Measurements from ENCODE around the gene LRRC3.

DNA sequence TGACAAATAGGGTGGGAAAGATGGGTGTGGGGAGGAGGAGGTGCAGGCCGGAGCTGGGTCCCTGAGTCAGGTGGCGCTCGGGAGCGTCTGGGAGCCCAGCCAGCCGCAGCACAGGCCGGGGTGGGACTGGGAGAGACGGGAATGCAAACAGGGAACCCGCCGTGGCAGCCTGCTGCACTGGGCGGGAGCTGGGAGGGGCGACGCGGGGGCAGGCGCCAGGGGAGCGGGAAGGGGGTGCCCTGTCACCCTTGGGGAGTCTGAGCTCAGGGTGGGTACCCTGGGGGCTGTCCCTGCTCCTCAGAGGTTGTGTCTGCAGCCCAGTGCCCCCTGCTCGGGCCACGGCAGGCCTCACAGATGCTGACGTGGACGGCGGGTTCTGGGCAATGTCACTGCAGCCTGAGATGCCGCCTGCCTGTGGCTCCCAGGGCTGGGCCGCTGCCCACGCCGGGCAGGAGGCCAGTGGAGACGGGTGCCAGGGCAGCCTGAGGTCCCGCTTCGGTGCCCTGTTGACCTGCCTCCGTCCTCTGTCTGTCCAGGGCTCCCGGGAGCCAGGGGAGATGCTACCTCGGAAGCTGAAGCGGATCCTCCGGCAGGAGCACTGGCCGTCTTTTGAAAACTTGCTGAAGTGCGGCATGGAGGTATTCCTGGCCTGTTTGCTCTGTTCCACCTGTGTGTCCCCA lies 16.6 kb upstream of the LRRC3 start:
- no peak for TF ChIP-seq EZH2 (IDR thresholded peaks at IDR 0.05; ENCODE audit: borderline replicate concordance, low read depth, low read length, severe bottlenecking)
- TF ChIP-seq, protein P1, sequence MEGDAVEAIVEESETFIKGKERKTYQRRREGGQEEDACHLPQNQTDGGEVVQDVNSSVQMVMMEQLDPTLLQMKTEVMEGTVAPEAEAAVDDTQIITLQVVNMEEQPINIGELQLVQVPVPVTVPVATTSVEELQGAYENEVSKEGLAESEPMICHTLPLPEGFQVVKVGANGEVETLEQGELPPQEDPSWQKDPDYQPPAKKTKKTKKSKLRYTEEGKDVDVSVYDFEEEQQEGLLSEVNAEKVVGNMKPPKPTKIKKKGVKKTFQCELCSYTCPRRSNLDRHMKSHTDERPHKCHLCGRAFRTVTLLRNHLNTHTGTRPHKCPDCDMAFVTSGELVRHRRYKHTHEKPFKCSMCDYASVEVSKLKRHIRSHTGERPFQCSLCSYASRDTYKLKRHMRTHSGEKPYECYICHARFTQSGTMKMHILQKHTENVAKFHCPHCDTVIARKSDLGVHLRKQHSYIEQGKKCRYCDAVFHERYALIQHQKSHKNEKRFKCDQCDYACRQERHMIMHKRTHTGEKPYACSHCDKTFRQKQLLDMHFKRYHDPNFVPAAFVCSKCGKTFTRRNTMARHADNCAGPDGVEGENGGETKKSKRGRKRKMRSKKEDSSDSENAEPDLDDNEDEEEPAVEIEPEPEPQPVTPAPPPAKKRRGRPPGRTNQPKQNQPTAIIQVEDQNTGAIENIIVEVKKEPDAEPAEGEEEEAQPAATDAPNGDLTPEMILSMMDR (IDR thresholded peaks at IDR 0.05; ENCODE audit: extremely low read depth in 1 of 2, insufficient read depth in 1 of 2, low read depth in 1 of 2, low read length in 2 of 2) = no peak
- TF ChIP-seq POLR2A (IDR thresholded peaks at IDR 0.05; ENCODE audit: low read depth, low read length) = no peak

Data from endothelial cell of umbilical vein (primary cell).